ENCODE measurements around the gene NTNG2. TPM values are rescaled to one million over a fixed set of nuclear protein-coding genes. Genes with fewer than 3 reads are reported as not detected.

NTNG2 gene
- polyA plus RNA-seq, 4 donors: 0.21 to 0.67 (median 0.43) TPM

DNA sequence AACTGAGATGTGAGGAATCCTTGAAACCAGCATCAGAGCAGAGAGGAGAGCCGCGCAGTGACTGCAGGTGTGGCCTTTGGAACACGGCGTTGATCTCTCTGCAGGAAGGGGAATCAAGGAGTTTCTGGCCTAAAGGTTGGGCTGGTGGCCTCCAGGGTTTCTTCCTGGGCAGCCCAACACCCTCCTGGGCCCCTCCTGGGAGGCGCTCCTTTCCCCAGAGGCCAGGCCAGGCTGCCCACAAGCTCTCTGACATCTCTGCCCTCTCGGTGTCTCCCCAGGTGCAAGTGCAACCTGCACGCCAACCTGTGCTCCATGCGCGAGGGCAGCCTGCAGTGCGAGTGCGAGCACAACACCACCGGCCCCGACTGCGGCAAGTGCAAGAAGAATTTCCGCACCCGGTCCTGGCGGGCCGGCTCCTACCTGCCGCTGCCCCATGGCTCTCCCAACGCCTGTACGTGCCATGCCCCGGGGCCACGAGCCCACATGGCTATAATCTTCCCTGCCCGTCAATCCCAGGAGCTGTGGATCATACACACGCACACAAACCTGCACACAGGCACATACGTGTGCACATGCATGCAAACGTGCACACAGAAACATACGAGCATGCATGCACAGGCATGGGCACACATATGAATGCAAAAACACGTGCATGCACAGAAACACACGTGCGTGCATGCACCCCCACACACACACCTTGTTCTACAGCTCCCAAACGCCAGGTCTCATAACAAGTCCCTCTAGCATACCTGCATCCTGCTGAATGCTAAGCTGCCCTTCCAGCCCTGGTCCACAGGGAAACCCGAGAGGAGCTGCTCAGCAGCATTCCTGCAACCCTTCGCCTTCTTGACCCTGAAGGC, 64.9 kb downstream of the NTNG2 start:
- H3K4me1 ChIP-seq (ENCODE audit: control insufficient read depth in 3 of 3, insufficient read depth in 2 of 3, low read depth in 1 of 3, low read length in 2 of 3): no peaks in the 10 kb centered on the region
- no peak overlapping the region for H3K27ac ChIP-seq (ENCODE audit: low read depth in 1 of 3, low read length in 2 of 3)
- H3K9me3 ChIP-seq (ENCODE audit: control insufficient read depth in 2 of 2, insufficient read depth in 1 of 2, low read depth in 1 of 2, low read length in 1 of 2): no peaks in the 10 kb centered on the region
- WGBS, 3 donors: 76 to 85% (median 81%) methylated on average over 26 to 34 of the region's 34 CpGs
- DNase-seq: no peak
- peaks cover 0 to 6% (median 2%) of the 10 kb centered on the region in 3 donors for H3K27me3 ChIP-seq (ENCODE audit: control insufficient read depth in 3 of 3, insufficient read depth in 3 of 3, low read length in 3 of 3)
- H3K36me3 ChIP-seq (ENCODE audit: control insufficient read depth in 3 of 3, insufficient read depth in 2 of 3, low read depth in 1 of 3, low read length in 3 of 3): no peaks in the 10 kb centered on the region
- FAIRE-seq: no peak
- H3K4me3 ChIP-seq (ENCODE audit: low read depth in 1 of 3, low read length in 3 of 3): no peak overlapping the region

DNA sequence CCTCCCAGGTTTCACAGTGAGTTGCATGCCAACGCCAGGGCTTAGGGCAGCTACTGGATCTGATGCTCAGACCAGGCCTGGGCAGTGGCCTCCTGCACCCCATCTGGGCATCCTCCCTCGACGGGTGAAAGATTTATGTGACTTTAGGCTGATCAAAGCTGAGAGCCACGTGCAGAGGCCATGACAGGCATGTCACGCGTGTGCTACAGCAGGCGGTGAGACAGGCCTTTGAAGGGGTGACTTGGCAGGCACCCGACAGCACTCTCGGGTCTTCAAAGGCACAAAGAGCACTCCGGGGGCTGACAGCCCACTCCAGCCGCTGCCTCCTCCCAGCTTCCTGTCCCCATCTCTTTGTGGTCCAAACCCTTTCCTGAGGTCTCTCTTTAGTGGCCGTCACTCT, 66.2 kb downstream of the NTNG2 start:
- FAIRE-seq (no peak), DNase-seq (no peak)
- WGBS, 3 donors: 45 to 59% (median 58%) methylated on average over 10 to 12 of the region's 12 CpGs

DNA sequence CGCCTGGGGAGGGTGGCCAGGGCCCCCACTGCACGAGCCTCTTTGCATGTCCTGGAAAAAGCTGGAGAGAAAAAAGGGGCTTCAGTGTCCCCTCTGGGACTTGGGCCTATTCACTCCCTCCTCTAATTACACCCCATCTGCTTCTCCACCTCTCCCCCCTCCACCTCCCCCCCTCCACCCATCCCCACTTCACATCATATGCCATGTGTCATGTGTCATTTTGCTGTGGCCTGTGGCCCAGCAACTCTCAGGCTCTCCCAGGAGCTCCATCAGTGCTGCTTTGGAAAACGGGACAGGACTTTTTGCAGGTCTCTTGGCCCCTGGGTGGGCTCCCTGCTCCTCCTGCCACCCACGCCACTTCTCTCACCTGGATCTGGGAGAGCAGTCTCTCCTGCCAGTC, 68.7 kb downstream of the NTNG2 start:
- FAIRE-seq (no peak), DNase-seq (no peak)
- Histone ChIP-seq H3K27me3 (ENCODE audit: control insufficient read depth in 3 of 3, insufficient read depth in 3 of 3, low read length in 3 of 3) (peaks cover 0 to 2% (median 0%) of the 10 kb centered on the region in 3 donors), H3K4me3 (ENCODE audit: low read depth in 1 of 3, low read length in 3 of 3) (no peak overlapping the region), H3K9me3 (ENCODE audit: control insufficient read depth in 2 of 2, insufficient read depth in 1 of 2, low read depth in 1 of 2, low read length in 1 of 2) (no peaks in the 10 kb centered on the region), H3K36me3 (ENCODE audit: control insufficient read depth in 3 of 3, insufficient read depth in 2 of 3, low read depth in 1 of 3, low read length in 3 of 3) (no peaks in the 10 kb centered on the region), H3K4me1 (ENCODE audit: control insufficient read depth in 3 of 3, insufficient read depth in 2 of 3, low read depth in 1 of 3, low read length in 2 of 3) (no peaks in the 10 kb centered on the region), H3K27ac (ENCODE audit: low read depth in 1 of 3, low read length in 2 of 3) (no peak overlapping the region)
- 72 to 78% (median 76%) methylated on average over 3 to 4 of the region's 4 CpGs for WGBS, 3 donors

More for the DNA sequence above, 66.2 kb downstream of the NTNG2 start:
- Histone ChIP-seq H3K4me1 (ENCODE audit: control insufficient read depth in 3 of 3, insufficient read depth in 2 of 3, low read depth in 1 of 3, low read length in 2 of 3) (no peaks in the 10 kb centered on the region), H3K27me3 (ENCODE audit: control insufficient read depth in 3 of 3, insufficient read depth in 3 of 3, low read length in 3 of 3) (peaks cover 0 to 2% (median 2%) of the 10 kb centered on the region in 3 donors), H3K27ac (ENCODE audit: low read depth in 1 of 3, low read length in 2 of 3) (no peak overlapping the region), H3K36me3 (ENCODE audit: control insufficient read depth in 3 of 3, insufficient read depth in 2 of 3, low read depth in 1 of 3, low read length in 3 of 3) (no peaks in the 10 kb centered on the region), H3K9me3 (ENCODE audit: control insufficient read depth in 2 of 2, insufficient read depth in 1 of 2, low read depth in 1 of 2, low read length in 1 of 2) (no peaks in the 10 kb centered on the region), H3K4me3 (ENCODE audit: low read depth in 1 of 3, low read length in 3 of 3) (no peak overlapping the region)

DNA sequence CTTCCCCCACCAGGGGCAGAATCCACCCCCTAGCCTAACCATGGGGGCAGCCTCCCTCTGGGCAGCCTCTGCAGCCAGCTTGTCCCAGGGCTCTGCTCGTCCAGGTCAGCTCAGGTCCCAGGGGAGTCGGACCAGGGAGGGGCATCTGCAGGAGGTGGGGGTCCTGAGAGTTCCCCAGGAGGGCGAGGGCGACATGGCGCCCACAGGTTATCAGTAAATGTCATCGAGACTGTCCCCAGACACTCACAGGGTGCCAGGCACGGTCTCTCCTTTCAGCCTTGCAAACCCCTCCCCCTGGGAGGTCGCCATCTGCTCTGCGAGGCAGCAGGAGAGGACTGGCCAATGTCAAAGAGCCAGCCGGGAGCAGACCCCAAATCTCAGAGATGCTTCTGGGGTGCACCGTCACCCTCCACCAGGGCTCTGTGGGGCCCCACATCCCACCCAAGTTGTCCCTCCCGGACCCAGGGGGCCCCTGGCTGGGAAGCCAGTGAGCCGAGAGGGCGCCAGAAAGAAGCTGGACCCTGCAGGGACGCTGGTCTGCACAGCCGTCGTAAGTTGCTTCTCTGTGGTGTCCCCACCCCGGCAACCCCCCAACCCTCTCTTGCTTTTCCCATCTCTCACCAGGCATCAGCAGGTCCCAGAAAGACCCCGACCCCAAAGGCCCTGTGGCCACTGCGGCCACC, 69.3 kb downstream of the NTNG2 start:
- no peaks in the 10 kb centered on the region for H3K4me1 ChIP-seq (ENCODE audit: control insufficient read depth in 3 of 3, insufficient read depth in 2 of 3, low read depth in 1 of 3, low read length in 2 of 3)
- H3K36me3 ChIP-seq (ENCODE audit: control insufficient read depth in 3 of 3, insufficient read depth in 2 of 3, low read depth in 1 of 3, low read length in 3 of 3): no peaks in the 10 kb centered on the region
- peaks cover 0 to 2% (median 0%) of the 10 kb centered on the region in 3 donors for H3K27me3 ChIP-seq (ENCODE audit: control insufficient read depth in 3 of 3, insufficient read depth in 3 of 3, low read length in 3 of 3)
- H3K4me3 ChIP-seq (ENCODE audit: low read depth in 1 of 3, low read length in 3 of 3): no peak overlapping the region
- H3K27ac ChIP-seq (ENCODE audit: low read depth in 1 of 3, low read length in 2 of 3): no peak overlapping the region
- no peak for DNase-seq
- 62 to 68% (median 63%) methylated on average over 18 to 20 of the region's 20 CpGs for WGBS, 3 donors
- no peaks in the 10 kb centered on the region for H3K9me3 ChIP-seq (ENCODE audit: control insufficient read depth in 2 of 2, insufficient read depth in 1 of 2, low read depth in 1 of 2, low read length in 1 of 2)
- no peak for FAIRE-seq

DNA sequence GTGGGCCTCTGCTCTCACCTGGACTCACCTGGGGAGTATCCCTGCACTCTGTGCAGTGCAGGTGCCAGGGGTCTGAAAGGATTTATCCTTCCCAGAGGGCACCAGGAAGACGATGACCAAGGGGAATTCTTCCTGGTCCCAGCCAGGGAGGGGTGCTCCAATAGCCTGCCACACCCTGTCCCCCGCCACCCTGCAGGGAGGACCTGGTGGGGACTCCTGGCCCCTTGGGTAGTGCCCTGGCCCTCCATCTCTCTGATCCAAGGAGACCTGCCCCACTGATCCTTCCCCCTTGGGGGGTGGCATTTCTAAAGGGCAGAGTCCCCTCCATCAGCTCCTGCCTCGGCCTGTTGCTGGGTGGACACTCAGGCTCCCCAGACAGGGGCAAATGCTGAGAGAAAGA, 70.7 kb downstream of the NTNG2 start:
- H3K27ac ChIP-seq (ENCODE audit: low read depth in 1 of 3, low read length in 2 of 3): no peak overlapping the region
- no peaks in the 10 kb centered on the region for H3K9me3 ChIP-seq (ENCODE audit: control insufficient read depth in 2 of 2, insufficient read depth in 1 of 2, low read depth in 1 of 2, low read length in 1 of 2)
- WGBS, 3 donors: 48 to 75% (median 59%) methylated on average over 2 to 3 of the region's 3 CpGs
- FAIRE-seq (no peak), DNase-seq (no peak)
- H3K27me3 ChIP-seq (ENCODE audit: control insufficient read depth in 3 of 3, insufficient read depth in 3 of 3, low read length in 3 of 3): peaks cover 0 to 7% (median 0%) of the 10 kb centered on the region in 3 donors
- H3K4me1 ChIP-seq (ENCODE audit: control insufficient read depth in 3 of 3, insufficient read depth in 2 of 3, low read depth in 1 of 3, low read length in 2 of 3): no peaks in the 10 kb centered on the region
- H3K4me3 ChIP-seq (ENCODE audit: low read depth in 1 of 3, low read length in 3 of 3): no peak overlapping the region
- H3K36me3 ChIP-seq (ENCODE audit: control insufficient read depth in 3 of 3, insufficient read depth in 2 of 3, low read depth in 1 of 3, low read length in 3 of 3): no peaks in the 10 kb centered on the region

DNA sequence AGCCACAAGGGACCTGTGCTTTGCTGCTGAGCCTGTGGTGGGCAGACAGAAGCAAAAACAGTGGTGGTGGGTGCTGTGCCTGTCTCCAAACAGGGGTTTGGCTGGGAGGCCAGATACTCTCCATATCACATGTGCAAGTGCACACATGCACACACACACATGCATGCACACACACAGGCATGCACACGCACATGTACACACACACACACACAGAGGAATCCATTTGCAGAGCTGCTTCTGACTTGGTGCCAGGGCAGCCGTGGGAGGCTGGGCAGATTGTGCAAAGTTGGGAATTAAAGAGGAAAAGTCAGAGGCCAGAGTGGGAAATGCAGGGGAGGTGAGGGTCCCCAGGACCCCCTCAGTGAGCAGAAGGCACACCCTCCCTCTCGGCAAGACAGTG, 71.3 kb downstream of the NTNG2 start:
- WGBS, 3 donors: 51 to 65% (median 63%) methylated on average over 3 of the region's 3 CpGs
- DNase-seq (no peak), FAIRE-seq (no peak)
- Histone ChIP-seq H3K9me3 (ENCODE audit: control insufficient read depth in 2 of 2, insufficient read depth in 1 of 2, low read depth in 1 of 2, low read length in 1 of 2) (no peaks in the 10 kb centered on the region), H3K4me1 (ENCODE audit: control insufficient read depth in 3 of 3, insufficient read depth in 2 of 3, low read depth in 1 of 3, low read length in 2 of 3) (no peaks in the 10 kb centered on the region), H3K4me3 (ENCODE audit: low read depth in 1 of 3, low read length in 3 of 3) (no peak overlapping the region), H3K36me3 (ENCODE audit: control insufficient read depth in 3 of 3, insufficient read depth in 2 of 3, low read depth in 1 of 3, low read length in 3 of 3) (no peaks in the 10 kb centered on the region), H3K27me3 (ENCODE audit: control insufficient read depth in 3 of 3, insufficient read depth in 3 of 3, low read length in 3 of 3) (peaks cover 0 to 7% (median 0%) of the 10 kb centered on the region in 3 donors), H3K27ac (ENCODE audit: low read depth in 1 of 3, low read length in 2 of 3) (no peak overlapping the region)

DNA sequence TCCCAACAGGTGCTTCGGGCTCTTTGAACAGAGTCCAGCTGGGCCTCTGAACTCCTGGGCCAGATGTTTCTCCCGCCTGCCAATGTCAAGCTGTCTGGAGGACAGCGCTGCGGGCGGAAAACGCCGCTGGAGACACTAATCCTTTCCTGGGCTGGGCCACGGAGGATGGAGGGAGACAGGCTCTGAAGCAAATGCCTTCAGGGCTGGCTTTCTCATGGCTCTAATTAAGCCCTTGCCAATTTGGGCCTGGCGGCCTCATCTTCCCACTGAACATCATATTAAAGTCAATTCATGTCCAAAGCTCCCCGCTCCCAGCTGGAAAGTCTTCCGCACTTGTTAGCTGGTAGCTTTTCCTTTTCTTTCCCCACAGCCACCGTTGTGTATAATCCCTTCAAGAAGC, 72.7 kb downstream of the NTNG2 start:
- H3K4me3 ChIP-seq (ENCODE audit: low read depth in 1 of 3, low read length in 3 of 3): no peak overlapping the region
- no peak overlapping the region for H3K27ac ChIP-seq (ENCODE audit: low read depth in 1 of 3, low read length in 2 of 3)
- 55 to 68% (median 65%) methylated on average over 12 of the region's 12 CpGs for WGBS, 3 donors
- no peaks in the 10 kb centered on the region for H3K36me3 ChIP-seq (ENCODE audit: control insufficient read depth in 3 of 3, insufficient read depth in 2 of 3, low read depth in 1 of 3, low read length in 3 of 3)
- FAIRE-seq (no peak), DNase-seq (no peak)
- H3K4me1 ChIP-seq (ENCODE audit: control insufficient read depth in 3 of 3, insufficient read depth in 2 of 3, low read depth in 1 of 3, low read length in 2 of 3): no peaks in the 10 kb centered on the region
- peaks cover 0 to 12% (median 0%) of the 10 kb centered on the region in 3 donors for H3K27me3 ChIP-seq (ENCODE audit: control insufficient read depth in 3 of 3, insufficient read depth in 3 of 3, low read length in 3 of 3)
- H3K9me3 ChIP-seq (ENCODE audit: control insufficient read depth in 2 of 2, insufficient read depth in 1 of 2, low read depth in 1 of 2, low read length in 1 of 2): no peaks in the 10 kb centered on the region

DNA sequence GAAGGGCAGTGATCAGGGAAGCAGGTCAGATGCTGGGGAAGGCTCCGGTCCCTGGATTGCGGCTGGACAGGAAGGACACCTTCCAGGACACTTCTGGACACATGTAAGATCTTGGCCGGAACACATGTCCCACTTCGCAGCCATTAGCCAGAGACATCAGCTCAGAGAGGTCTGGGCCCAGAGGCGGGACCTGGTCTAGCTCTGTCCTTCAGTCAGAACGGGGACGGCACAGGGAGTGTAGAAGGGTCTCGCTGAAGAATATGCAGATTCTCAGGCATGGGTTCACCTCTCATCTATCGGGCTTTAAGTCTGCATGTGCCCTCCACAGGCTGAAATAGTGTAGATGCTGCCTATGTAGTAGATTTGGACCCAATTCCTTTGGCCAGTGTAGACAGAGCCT, 73.3 kb downstream of the NTNG2 start:
- Histone ChIP-seq H3K4me3 (ENCODE audit: low read depth in 1 of 3, low read length in 3 of 3) (no peak overlapping the region), H3K9me3 (ENCODE audit: control insufficient read depth in 2 of 2, insufficient read depth in 1 of 2, low read depth in 1 of 2, low read length in 1 of 2) (no peaks in the 10 kb centered on the region), H3K36me3 (ENCODE audit: control insufficient read depth in 3 of 3, insufficient read depth in 2 of 3, low read depth in 1 of 3, low read length in 3 of 3) (no peaks in the 10 kb centered on the region), H3K27ac (ENCODE audit: low read depth in 1 of 3, low read length in 2 of 3) (no peak overlapping the region), H3K27me3 (ENCODE audit: control insufficient read depth in 3 of 3, insufficient read depth in 3 of 3, low read length in 3 of 3) (peaks cover 0 to 14% (median 0%) of the 10 kb centered on the region in 3 donors), H3K4me1 (ENCODE audit: control insufficient read depth in 3 of 3, insufficient read depth in 2 of 3, low read depth in 1 of 3, low read length in 2 of 3) (peaks cover 0 to under 1% (median 0%) of the 10 kb centered on the region in 3 donors)
- no peak for FAIRE-seq
- WGBS, 3 donors: 83 to 88% (median 84%) methylated on average over 9 of the region's 9 CpGs
- DNase-seq: no peak

Measured in small intestine (tissue), 7 donors.